Hematopoietic multipotent progenitor cell treated with erythropoietin and hydrocortisone succinate and interleukin-3 and kit ligand, for 4 days (in vitro differentiated cells): ENCODE measurements around the gene ALDH16A1.
A peak's percentile ranks its signal among the peaks of the same experiment; 100 is the strongest.

ENCODE experiments used
- DNase-seq: peaks from one replicate; pipeline ENCODE4 v3.0.0-alpha.2; 2015

Gene ALDH16A1

GRCh38 chr19:49490287-49491029, 37.4 kb downstream of the ALDH16A1 start:
- no peak for DNase-seq

GRCh38 chr19:49491030-49491803, 38.2 kb downstream of the ALDH16A1 start:
- no peak for DNase-seq

- DNase-seq = no peak
Measured at GRCh38 chr19:49491804-49492572, 39.0 kb downstream of the ALDH16A1 start.

GRCh38 chr19:49492573-49493405, 39.8 kb downstream of the ALDH16A1 start:
- DNase-seq = peak; percentile 67

- no peak for DNase-seq
Measured at GRCh38 chr19:49496574-49497008, 43.6 kb downstream of the ALDH16A1 start.

- peak; percentile 97 for DNase-seq
Measured at GRCh38 chr19:49497047-49497788, 44.2 kb downstream of the ALDH16A1 start.

GRCh38 chr19:49497789-49498103, 44.7 kb downstream of the ALDH16A1 start:
- no peak for DNase-seq

GRCh38 chr19:49498475-49498874, 45.5 kb downstream of the ALDH16A1 start:
- DNase-seq = no peak

GRCh38 chr19:49499030-49499670, 46.1 kb downstream of the ALDH16A1 start:
- DNase-seq = no peak

GRCh38 chr19:49502866-49503581, 50.0 kb downstream of the ALDH16A1 start:
- DNase-seq = peak; percentile 82

GRCh38 chr19:49503582-49503962, 50.5 kb downstream of the ALDH16A1 start:
- DNase-seq = no peak

- peak; percentile 89 for DNase-seq
Measured at GRCh38 chr19:49506575-49507105, 53.6 kb downstream of the ALDH16A1 start.

- DNase-seq = no peak
Measured at GRCh38 chr19:49507803-49508494, 54.9 kb downstream of the ALDH16A1 start.

GRCh38 chr19:49512970-49513745, 60.1 kb downstream of the ALDH16A1 start:
- peak; percentile 56 for DNase-seq

- DNase-seq = peak; percentile 16
Measured at GRCh38 chr19:49513746-49514118, 60.7 kb downstream of the ALDH16A1 start.

GRCh38 chr19:49514151-49514550, 61.1 kb downstream of the ALDH16A1 start:
- no peak for DNase-seq

GRCh38 chr19:49515767-49516166, 62.7 kb downstream of the ALDH16A1 start:
- peak; percentile 89 for DNase-seq

- no peak for DNase-seq
Measured at GRCh38 chr19:49518033-49518432, 65.0 kb downstream of the ALDH16A1 start.
